GM12801 (cell line): ENCODE data around the gene AFF3.

Experiments used
- CTCF ChIP-seq: IDR thresholded peaks from one replicate; pipeline ENCODE4 v1.5.1; 2011; ENCODE audit warnings: control low read depth; ENCODE audit not compliant: insufficient read length; ENCODE audit errors: extremely low read depth

The AFF3 gene

GRCh38 chr2:99852956-99853355 lies 289.4 kb downstream of the AFF3 start:
- no peak for TF ChIP-seq CTCF

DNA sequence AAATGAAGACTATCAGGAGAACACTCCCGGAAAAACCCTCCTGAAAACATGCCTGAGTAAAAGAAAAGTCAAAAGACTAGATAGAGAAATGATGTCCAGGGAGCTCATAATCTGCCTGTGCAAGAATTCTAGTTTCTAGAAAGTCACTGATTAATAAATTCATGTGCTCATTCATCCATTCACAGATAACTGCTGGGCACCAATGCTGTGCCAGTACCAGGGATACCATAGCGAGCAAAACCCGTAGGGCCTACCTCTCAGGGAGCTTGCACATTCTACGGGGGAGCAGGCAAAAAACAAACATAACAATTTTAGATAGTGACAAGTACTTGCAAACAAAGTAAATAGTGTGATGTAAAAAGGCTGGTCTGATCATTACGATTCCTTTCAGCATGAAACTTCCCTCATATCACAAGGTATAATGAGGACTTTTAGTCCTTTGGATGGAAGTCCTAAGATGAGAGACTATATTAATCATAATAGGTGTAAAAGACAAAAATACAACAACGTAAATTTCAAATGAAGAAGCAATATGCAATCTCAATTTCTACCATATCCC lies 289.9 kb downstream of the AFF3 start:
- no peak for TF ChIP-seq CTCF

- no peak for TF ChIP-seq CTCF
Observed at GRCh38 chr2:99851811-99852210, 290.6 kb downstream of the AFF3 start.

GRCh38 chr2:99851089-99851488 lies 291.3 kb downstream of the AFF3 start:
- TF ChIP-seq CTCF = no peak

- TF ChIP-seq CTCF = no peak
Observed at GRCh38 chr2:99850084-99850710, 292.2 kb downstream of the AFF3 start.

DNA sequence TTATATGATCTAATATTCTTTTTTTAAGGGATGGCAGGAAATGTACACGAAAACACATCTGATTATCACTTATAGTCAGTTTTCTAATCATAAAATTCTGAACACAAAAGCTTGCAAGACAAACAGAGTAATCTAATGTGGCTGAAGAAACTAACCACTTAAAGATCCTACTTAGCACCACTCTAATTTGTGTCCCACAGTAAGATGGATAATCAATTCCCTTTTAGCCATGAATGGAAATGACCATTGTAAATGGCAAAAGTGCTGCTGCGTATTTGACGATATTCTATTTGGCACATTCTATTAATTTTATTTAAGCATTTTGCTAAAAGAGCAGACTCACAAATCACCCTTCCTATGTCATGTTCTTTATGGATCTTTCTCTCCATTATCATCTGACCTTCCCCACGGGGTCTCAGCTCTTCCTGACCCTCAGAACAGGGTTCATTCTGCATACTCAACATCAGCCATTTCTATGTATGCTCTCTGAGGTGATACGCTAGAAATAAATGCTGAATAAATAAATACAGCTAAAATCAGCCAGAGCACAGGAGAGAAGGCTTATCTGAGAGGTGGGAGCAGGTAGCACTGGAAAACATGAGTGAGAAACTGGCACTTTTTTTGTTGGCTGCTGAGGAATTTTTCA lies 295.8 kb downstream of the AFF3 start:
- TF ChIP-seq CTCF = no peak

- TF ChIP-seq CTCF = no peak
Observed at GRCh38 chr2:99845296-99845695, 297.1 kb downstream of the AFF3 start.
